Ecto neural progenitor cell (in vitro differentiated cells): Measurements from ENCODE around the gene KCTD4.
"Not testable (repeated sequence)": the region's sequence is repeated elsewhere in the genome, so short reads cannot be mapped to it uniquely, and the experiment has no call there.

Experiments
- DNase-seq: peaks from one replicate; pipeline ENCODE4 v3.0.0-alpha.2; 2018; ENCODE audit warnings: low spot score

Gene KCTD4

GRCh38 chr13:45200701-45201232 lies at the start of gene KCTD4:
Gene KCTD4, minus strand, starts transcription at chr13:45201045. Its CDS starts 6,478 bp downstream, at chr13:45194567.
- no peak for DNase-seq

GRCh38 chr13:45249662-45250061 lies 48.8 kb upstream of the KCTD4 start:
- DNase-seq = no peak

GRCh38 chr13:45244736-45245135 lies 43.9 kb upstream of the KCTD4 start:
- DNase-seq = not testable (repeated sequence)

GRCh38 chr13:45243077-45243476 lies 42.2 kb upstream of the KCTD4 start:
- DNase-seq = no peak

- DNase-seq = no peak
These were observed 41.7 kb upstream of the KCTD4 start for GRCh38 chr13:45242524-45242923.

- no peak for DNase-seq
These were observed 41.2 kb upstream of the KCTD4 start for GRCh38 chr13:45242070-45242469.

GRCh38 chr13:45240143-45240542 lies 39.3 kb upstream of the KCTD4 start:
- no peak for DNase-seq

GRCh38 chr13:45238945-45239795 lies 38.3 kb upstream of the KCTD4 start:
- DNase-seq = no peak

GRCh38 chr13:45232591-45232990 lies 31.7 kb upstream of the KCTD4 start:
- DNase-seq = no peak

- no peak for DNase-seq
These were observed 30.9 kb upstream of the KCTD4 start for GRCh38 chr13:45231722-45232121.

- no peak for DNase-seq
These were observed 30.5 kb upstream of the KCTD4 start for GRCh38 chr13:45231305-45231704.

GRCh38 chr13:45229172-45229571 lies 28.3 kb upstream of the KCTD4 start:
- no peak for DNase-seq

GRCh38 chr13:45228002-45228401 lies 27.2 kb upstream of the KCTD4 start:
- no peak for DNase-seq

GRCh38 chr13:45226024-45226423 lies 25.2 kb upstream of the KCTD4 start:
- DNase-seq = no peak

GRCh38 chr13:45225370-45225769 lies 24.5 kb upstream of the KCTD4 start:
- DNase-seq = no peak

GRCh38 chr13:45224176-45224575 lies 23.3 kb upstream of the KCTD4 start:
- no peak for DNase-seq

GRCh38 chr13:45222919-45223318 lies 22.1 kb upstream of the KCTD4 start:
- DNase-seq = no peak

GRCh38 chr13:45222516-45222915 lies 21.7 kb upstream of the KCTD4 start:
- DNase-seq = no peak

GRCh38 chr13:45220403-45220802 lies 19.6 kb upstream of the KCTD4 start:
- no peak for DNase-seq

- no peak for DNase-seq
These were observed 19.1 kb upstream of the KCTD4 start for GRCh38 chr13:45219938-45220375.

- DNase-seq = no peak
These were observed 18.5 kb upstream of the KCTD4 start for GRCh38 chr13:45219123-45219891.

GRCh38 chr13:45218689-45219088 lies 17.8 kb upstream of the KCTD4 start:
- DNase-seq = no peak

GRCh38 chr13:45216193-45216592 lies 15.3 kb upstream of the KCTD4 start:
- no peak for DNase-seq
